CD4-positive, alpha-beta memory T cell (primary cell): ENCODE data around the gene ADGRB2. TPM values are rescaled to one million over a fixed set of nuclear protein-coding genes. Genes with fewer than 3 reads are reported as not detected.

ENCODE experiments used
- CTCF ChIA-PET: fragments of 350-600 bp; sonication (Branson Sonifier 250); formaldehyde crosslinking; loops from one replicate; lab custom pipeline; 2021; ENCODE audit warnings: inconsistent platforms; ENCODE audit not compliant: partially characterized antibody; lab: Charles Lee
- POLR2A ChIA-PET: fragments of 350-600 bp; sonication (Branson Sonifier 250); formaldehyde crosslinking; loops from one replicate; lab custom pipeline; 2021; ENCODE audit not compliant: partially characterized antibody; lab: Charles Lee
- DNase-seq, 5 donors: peaks; one replicate each; pipeline versions ENCODE4 v3.0.0 to v3.0.0-alpha.2; 2020 to 2022; ENCODE audit warnings: mixed read lengths in 1 of 5
- H3K27ac ChIP-seq: one replicate; pipeline ENCODE4 v1.7.0; 2013; ENCODE audit warnings: low read depth, low read length
- H3K27me3 ChIP-seq: 2 replicates; pipeline ENCODE4 v1.7.0; 2013; ENCODE audit warnings: mild to moderate bottlenecking, low read length, moderate library complexity; ENCODE audit not compliant: insufficient read depth
- H3K36me3 ChIP-seq: 2 replicates; pipeline ENCODE4 v1.7.0; 2013; ENCODE audit warnings: mild to moderate bottlenecking, low read length, moderate library complexity; ENCODE audit not compliant: insufficient read depth
- H3K4me1 ChIP-seq: 2 replicates; pipeline ENCODE4 v1.7.0; 2013; ENCODE audit warnings: mild to moderate bottlenecking, low read length, moderate library complexity; ENCODE audit not compliant: insufficient read depth
- H3K4me3 ChIP-seq, 2 donors: one replicate each; pipeline ENCODE4 v1.7.0; 2013; ENCODE audit warnings: low read length in 2 of 2, mild to moderate bottlenecking in 1 of 2
- H3K9me3 ChIP-seq, 2 donors: one replicate each; pipeline ENCODE4 v1.7.0; 2013; ENCODE audit warnings: low read length in 2 of 2, control low read depth in 1 of 2; ENCODE audit not compliant: control insufficient read depth in 1 of 2
- H3K27ac Mint-ChIP-seq, 7 donors: one replicate each; pipeline ENCODE4 v1.8.0; 2020 to 2021; ENCODE audit warnings: mixed read lengths in 7 of 7, mild to moderate bottlenecking in 6 of 7, inconsistent platforms in 3 of 7, moderate library complexity in 3 of 7
- H3K27me3 Mint-ChIP-seq, 2 donors: one replicate each; pipeline ENCODE4 v1.8.0; 2020 to 2021; ENCODE audit warnings: mixed read lengths in 2 of 2
- H3K36me3 Mint-ChIP-seq, 2 donors: one replicate each; pipeline ENCODE4 v1.8.0; 2020 to 2021; ENCODE audit warnings: mixed read lengths in 2 of 2, inconsistent platforms in 1 of 2, mild to moderate bottlenecking in 1 of 2
- H3K4me1 Mint-ChIP-seq, 4 donors: one replicate each; pipeline ENCODE4 v1.8.0; 2020 to 2021; ENCODE audit warnings: mixed read lengths in 4 of 4, mild to moderate bottlenecking in 1 of 4
- H3K4me3 Mint-ChIP-seq, 8 donors: one replicate each; pipeline ENCODE4 v1.8.0; 2020 to 2021; ENCODE audit warnings: mixed read lengths in 8 of 8, mild to moderate bottlenecking in 7 of 8, moderate library complexity in 6 of 8, inconsistent platforms in 3 of 8
- H3K9me3 Mint-ChIP-seq, 8 donors: one replicate each; pipeline ENCODE4 v1.8.0; 2020 to 2021; ENCODE audit warnings: mixed read lengths in 8 of 8, mild to moderate bottlenecking in 5 of 8, inconsistent platforms in 3 of 8, moderate library complexity in 1 of 8
- intact Hi-C: fragments of 100-400 bp; cut with micrococcal nuclease; formaldehyde crosslinking; loops from one replicate; pipeline ENCODE4 v1.15.1; 2023
- polyA plus RNA-seq, 2 donors: library from polyadenylated mRNA; unstranded; fragments of 300-500 nt; fragmentation: Illumina TruSeq; gene quantifications; one replicate each; pipeline ENCODE4 v1.2.3, GENCODE V29; 2021
- total RNA-seq, 2 experiments: library from RNA; stranded (reverse); gene quantifications; one replicate each; pipeline ENCODE4 v1.2.3, GENCODE V29; 2021

Gene ADGRB2
- total and polyA plus RNA-seq, 4 experiments from 2014 or later: 0.55 to 2.0 (median 1.5) TPM; not detected in 1

GRCh38 chr1:31805318-31805717 lies 41.2 kb upstream of the ADGRB2 start:
- Histone ChIP-seq H3K36me3 (no peaks in the 10 kb centered on the region), H3K9me3 (no peaks in the 10 kb centered on the region), H3K27ac (no peak overlapping the region), H3K4me3 (no peak overlapping the region), H3K4me1 (no peaks in the 10 kb centered on the region), H3K27me3 (no peaks in the 10 kb centered on the region)
- ChIA-PET CTCF (interaction anchor here (1.0 to 2.9 kb wide), 2 partner anchors 9 to 84 kb away, joined by 3 to 10 read pairs; partner anchors contain the start of gene SPOCD1), POLR2A (no interaction called here)
- intact Hi-C loops: no loop called here
- DNase-seq: no peak
- Mint-ChIP-seq H3K4me3 (no peak overlapping the region), H3K27ac (no peak overlapping the region), H3K4me1 (peaks cover 2 to 10% (median 6%) of the 10 kb centered on the region in 4 donors), H3K27me3 (peaks cover 0 to 1% of the 10 kb centered on the region in 2 donors), H3K9me3 (peaks cover 0 to 2% (median 0%) of the 10 kb centered on the region in 8 donors), H3K36me3 (no peaks in the 10 kb centered on the region)

- no peak for DNase-seq
- H3K9me3 ChIP-seq: no peaks in the 10 kb centered on the region
- CTCF ChIA-PET: interaction anchor here (1.4 to 2.9 kb wide), 2 partner anchors 11 to 15 kb away, joined by 6 to 10 read pairs; partner anchors contain the start of gene SPOCD1
- no peak overlapping the region for H3K27ac ChIP-seq
- H3K27me3 Mint-ChIP-seq: peaks cover 0 to 1% of the 10 kb centered on the region in 2 donors
- no peak overlapping the region for H3K27ac Mint-ChIP-seq
- H3K9me3 Mint-ChIP-seq: peaks cover 0 to 2% (median 0%) of the 10 kb centered on the region in 8 donors
- no peak overlapping the region for H3K4me3 ChIP-seq
- intact Hi-C loops: no loop called here
- H3K36me3 ChIP-seq: no peaks in the 10 kb centered on the region
- H3K4me1 ChIP-seq: no peaks in the 10 kb centered on the region
- POLR2A ChIA-PET: no interaction called here
- no peak overlapping the region for H3K4me3 Mint-ChIP-seq
- no peaks in the 10 kb centered on the region for H3K27me3 ChIP-seq
- no peaks in the 10 kb centered on the region for H3K36me3 Mint-ChIP-seq
- H3K4me1 Mint-ChIP-seq: peaks cover 2 to 10% (median 6%) of the 10 kb centered on the region in 4 donors
These were observed 40.0 kb upstream of the ADGRB2 start for GRCh38 chr1:31804098-31804497.

- Mint-ChIP-seq H3K27ac (no peak overlapping the region), H3K4me3 (no peak overlapping the region), H3K9me3 (peaks cover 0 to 2% (median 0%) of the 10 kb centered on the region in 8 donors), H3K4me1 (peaks cover 2 to 10% (median 6%) of the 10 kb centered on the region in 4 donors), H3K36me3 (no peaks in the 10 kb centered on the region), H3K27me3 (peaks cover 0 to 1% of the 10 kb centered on the region in 2 donors)
- Histone ChIP-seq H3K4me3 (no peak overlapping the region), H3K27ac (no peak overlapping the region), H3K9me3 (no peaks in the 10 kb centered on the region), H3K27me3 (no peaks in the 10 kb centered on the region), H3K36me3 (no peaks in the 10 kb centered on the region), H3K4me1 (no peaks in the 10 kb centered on the region)
- DNase-seq: no peak
- POLR2A ChIA-PET: no interaction called here
- CTCF ChIA-PET: interaction anchor here (1.4 to 2.9 kb wide), 2 partner anchors 11 to 14 kb away, joined by 6 to 10 read pairs; partner anchors contain the start of gene SPOCD1
- intact Hi-C loops: no loop called here
These were observed 39.5 kb upstream of the ADGRB2 start for GRCh38 chr1:31803610-31804009.

GRCh38 chr1:31802190-31803150 lies 38.3 kb upstream of the ADGRB2 start:
- no peaks in the 10 kb centered on the region for H3K4me1 ChIP-seq
- H3K27ac ChIP-seq: no peak overlapping the region
- H3K27ac Mint-ChIP-seq: peak overlapping the region in 3 of 7 donors; percentile 32 to 55 (median 47)
- ChIA-PET POLR2A (interaction anchor here (0.5 kb wide), 1 partner anchor 161 kb away, joined by 4 read pairs; no protein-coding TSS in a partner anchor), CTCF (interaction anchor here (1.4 kb wide), 1 partner anchor 13 kb away, joined by 4 read pairs; no protein-coding TSS in a partner anchor)
- no peak overlapping the region for H3K4me3 ChIP-seq
- H3K36me3 Mint-ChIP-seq: no peaks in the 10 kb centered on the region
- H3K9me3 Mint-ChIP-seq: peaks cover 0 to 3% (median 0%) of the 10 kb centered on the region in 8 donors
- no peaks in the 10 kb centered on the region for H3K9me3 ChIP-seq
- intact Hi-C loops: no loop called here
- peaks cover 2 to 10% (median 6%) of the 10 kb centered on the region in 4 donors for H3K4me1 Mint-ChIP-seq
- peak overlapping the region in 5 of 8 donors; percentile 36 to 65 (median 56) for H3K4me3 Mint-ChIP-seq
- H3K36me3 ChIP-seq: no peaks in the 10 kb centered on the region
- no peak for DNase-seq
- H3K27me3 ChIP-seq: no peaks in the 10 kb centered on the region
- H3K27me3 Mint-ChIP-seq: peaks cover 0 to 5% of the 10 kb centered on the region in 2 donors

GRCh38 chr1:31801458-31801857 lies 37.3 kb upstream of the ADGRB2 start:
- Mint-ChIP-seq H3K27ac (no peak overlapping the region), H3K4me1 (peaks cover 2 to 10% (median 6%) of the 10 kb centered on the region in 4 donors), H3K27me3 (peaks cover 2 to 8% of the 10 kb centered on the region in 2 donors), H3K9me3 (peaks cover 0 to 1% (median 0%) of the 10 kb centered on the region in 8 donors), H3K4me3 (no peak overlapping the region), H3K36me3 (no peaks in the 10 kb centered on the region)
- Histone ChIP-seq H3K27ac (no peak overlapping the region), H3K4me1 (no peaks in the 10 kb centered on the region), H3K9me3 (no peaks in the 10 kb centered on the region), H3K36me3 (no peaks in the 10 kb centered on the region), H3K27me3 (peaks cover 3% of the 10 kb centered on the region), H3K4me3 (no peak overlapping the region)
- intact Hi-C loops: no loop called here
- POLR2A ChIA-PET: no interaction called here
- CTCF ChIA-PET: interaction anchor here (1.4 kb wide), 1 partner anchor 12 kb away, joined by 4 read pairs; no protein-coding TSS in a partner anchor
- no peak for DNase-seq

GRCh38 chr1:31800674-31800967 lies 36.5 kb upstream of the ADGRB2 start:
- intact Hi-C loops: no loop called here
- POLR2A ChIA-PET: no interaction called here

More at GRCh38 chr1:31800674-31800967, 36.5 kb upstream of the ADGRB2 start:
- Mint-ChIP-seq H3K4me3 (no peak overlapping the region), H3K4me1 (peaks cover 2 to 10% (median 6%) of the 10 kb centered on the region in 4 donors), H3K9me3 (peaks cover 0 to 1% (median 0%) of the 10 kb centered on the region in 8 donors), H3K36me3 (no peaks in the 10 kb centered on the region), H3K27me3 (peaks cover 2 to 8% of the 10 kb centered on the region in 2 donors), H3K27ac (no peak overlapping the region)
- H3K4me3 ChIP-seq: no peak overlapping the region
- DNase-seq: no peak
- CTCF ChIA-PET: interaction anchor here (0.6 to 2.2 kb wide), 2 partner anchors 12 to 210 kb away, joined by 4 to 10 read pairs; no protein-coding TSS in a partner anchor
- H3K4me1 ChIP-seq: no peaks in the 10 kb centered on the region
- no peaks in the 10 kb centered on the region for H3K36me3 ChIP-seq
- no peak overlapping the region for H3K27ac ChIP-seq
- H3K9me3 ChIP-seq: no peaks in the 10 kb centered on the region
- peaks cover 3% of the 10 kb centered on the region for H3K27me3 ChIP-seq
